Measurements from ENCODE around the gene ZNF385D. TPM values are rescaled to one million over a fixed set of nuclear protein-coding genes. Genes with fewer than 3 reads are reported as not detected.
A peak's percentile ranks its signal among the peaks of the same experiment; 100 is the strongest.

ZNF385D gene, protein sequence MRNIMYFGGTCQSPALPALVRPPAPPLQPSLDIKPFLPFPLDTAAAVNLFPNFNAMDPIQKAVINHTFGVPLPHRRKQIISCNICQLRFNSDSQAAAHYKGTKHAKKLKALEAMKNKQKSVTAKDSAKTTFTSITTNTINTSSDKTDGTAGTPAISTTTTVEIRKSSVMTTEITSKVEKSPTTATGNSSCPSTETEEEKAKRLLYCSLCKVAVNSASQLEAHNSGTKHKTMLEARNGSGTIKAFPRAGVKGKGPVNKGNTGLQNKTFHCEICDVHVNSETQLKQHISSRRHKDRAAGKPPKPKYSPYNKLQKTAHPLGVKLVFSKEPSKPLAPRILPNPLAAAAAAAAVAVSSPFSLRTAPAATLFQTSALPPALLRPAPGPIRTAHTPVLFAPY
- 1 to 10 TPM; 3.9 to 9.6 (median 5.0) TPM for total RNA-seq

DNA sequence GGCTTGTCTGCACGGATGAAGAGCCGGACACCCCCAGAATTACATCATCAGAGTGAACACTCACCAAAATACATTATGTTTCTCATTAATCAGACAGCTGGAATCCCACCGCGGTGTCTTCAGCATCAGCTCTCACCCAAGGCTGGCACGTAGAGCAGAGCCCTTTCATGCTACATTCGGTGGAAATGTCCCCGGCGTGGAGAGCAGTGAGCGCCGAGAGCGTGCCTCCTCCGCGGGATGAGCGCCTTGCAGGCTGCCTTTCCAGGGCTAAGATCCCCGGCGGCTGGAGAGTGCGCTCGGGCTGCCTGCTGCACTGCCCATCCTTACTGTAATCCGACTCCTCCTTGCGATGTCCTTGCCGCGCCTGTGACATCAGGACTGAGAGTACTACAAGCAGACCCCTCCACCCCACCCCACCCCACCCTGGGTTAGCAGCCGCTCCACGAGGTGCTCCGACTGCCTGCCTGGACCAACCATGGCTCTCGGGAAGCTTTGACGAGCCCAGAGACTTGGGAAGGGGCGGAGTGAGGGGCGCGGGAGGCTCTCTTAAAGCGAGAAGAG lies at the start of gene ZNF385D:
ZNF385D (minus strand) TSS at position 380 of the 561 bp plus-strand sequence; CDS start at position 86, 294 bp downstream.
- in situ Hi-C loops (cut with MboI; ENCODE audit: low pct_unique_long_range_greater_than_20kb in 2 of 9, low sequenced_read_pairs in 9 of 9, unreplicated experiment in 9 of 9): loop anchor here in 3 of 9 experiments (10.0 to 25.0 kb wide), 3 partner anchors 136 to 361 kb away; no protein-coding TSS in a partner anchor
- Histone ChIP-seq H3K4me1 (replicated peaks in 1 of 2) (peaks cover 26 to 42% of the 10 kb centered on the region in 2 donors), H3K27ac (peak within 1 kb of the TSS in 1 of 2 donors; percentile 18), H3K4me3 (peak within 1 kb of the TSS; percentile 29 to 57 (median 42))
- ATAC-seq (replicated peaks in 6 of 8): peak; percentile 76 to 91 (median 88)
- WGBS, 10 experiments: 0 to 10% (median 2%) methylated on average over 1 to 13 of the region's 31 CpGs; no CpG with 5 or more reads in 4 of the 10 experiments

GRCh38 chr3:21798356-21799088 lies 47.5 kb upstream of the ZNF385D start:
- 63 to 100% (median 87%) methylated on average over 3 to 9 of the region's 9 CpGs for WGBS, 10 experiments
- in situ Hi-C loops (cut with MboI; ENCODE audit: low pct_unique_long_range_greater_than_20kb in 2 of 9, low sequenced_read_pairs in 9 of 9, unreplicated experiment in 9 of 9): no loop called here
- ATAC-seq (replicated peaks in 6 of 8): no peak

DNA sequence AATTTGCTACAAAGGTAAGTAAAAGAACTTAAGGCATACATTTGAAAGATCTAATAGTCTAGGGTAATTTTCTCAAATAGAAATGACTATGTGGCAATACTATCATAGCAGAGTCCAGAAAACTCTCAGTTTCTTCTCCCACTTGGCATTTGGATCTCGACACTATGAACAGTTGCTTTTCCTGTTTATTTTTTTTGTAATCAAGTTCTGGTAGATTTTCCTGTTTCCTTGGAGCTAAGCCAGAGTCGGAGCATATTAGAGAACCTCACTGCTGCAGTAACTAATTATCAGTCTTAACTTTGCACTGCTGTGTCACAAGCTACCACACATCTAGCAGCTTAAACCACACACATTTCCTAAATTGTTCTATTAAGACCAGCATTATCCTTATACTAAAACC lies 44.9 kb upstream of the ZNF385D start:
- peaks cover 0 to 6% of the 10 kb centered on the region in 2 donors for H3K4me1 ChIP-seq (replicated peaks in 1 of 2)
- ATAC-seq (replicated peaks in 6 of 8): no peak
- 38 to 100% (median 84%) methylated on average over 1 to 2 of the region's 2 CpGs; no CpG with 5 or more reads in 2 of the 10 experiments for WGBS, 10 experiments
- no peak overlapping the region for H3K4me3 ChIP-seq
- H3K27ac ChIP-seq: no peak overlapping the region
- in situ Hi-C loops (cut with MboI; ENCODE audit: low pct_unique_long_range_greater_than_20kb in 2 of 9, low sequenced_read_pairs in 9 of 9, unreplicated experiment in 9 of 9): no loop called here

More at GRCh38 chr3:21798356-21799088, 47.5 kb upstream of the ZNF385D start:
- Histone ChIP-seq H3K27ac (no peak overlapping the region), H3K4me1 (replicated peaks in 1 of 2) (peaks cover 0 to 6% of the 10 kb centered on the region in 2 donors), H3K4me3 (no peak overlapping the region)

DNA sequence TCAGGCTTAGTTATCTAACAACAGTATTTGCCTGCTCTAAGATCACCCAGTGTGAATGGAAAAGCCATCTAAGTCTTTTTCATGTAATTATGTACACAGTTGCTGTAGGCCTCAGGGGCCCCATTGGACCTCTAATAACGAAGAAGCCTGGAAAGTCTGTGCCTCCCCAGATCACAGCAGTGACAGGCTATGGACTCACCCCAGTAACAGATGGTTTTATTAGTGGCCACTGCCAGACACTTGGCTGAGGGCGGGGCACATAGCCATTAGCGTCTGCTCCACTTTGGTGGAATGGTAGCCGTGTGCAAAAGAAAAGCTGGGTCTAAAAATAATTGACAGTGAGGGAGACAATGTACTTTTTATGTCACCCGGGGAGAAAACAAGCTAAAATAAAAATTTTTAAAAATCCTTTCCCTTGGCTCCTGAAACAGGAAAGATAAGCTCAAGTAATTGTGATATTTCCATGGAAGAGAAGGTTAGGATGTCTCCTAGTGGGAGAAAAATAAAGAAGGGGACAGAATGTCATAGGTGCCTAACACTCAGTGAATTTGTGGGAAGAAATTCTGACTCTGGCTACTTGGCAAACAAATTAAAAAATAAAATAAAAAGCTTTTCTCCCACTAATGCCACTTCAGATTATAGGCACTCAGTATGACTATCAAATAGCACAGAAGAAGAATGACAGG lies 44.3 kb upstream of the ZNF385D start:
- Histone ChIP-seq H3K4me3 (no peak overlapping the region), H3K4me1 (replicated peaks in 1 of 2) (peaks cover 0 to 6% of the 10 kb centered on the region in 2 donors), H3K27ac (no peak overlapping the region)
- in situ Hi-C loops (cut with MboI; ENCODE audit: low pct_unique_long_range_greater_than_20kb in 2 of 9, low sequenced_read_pairs in 9 of 9, unreplicated experiment in 9 of 9): no loop called here
- peak in 7 of 8 experiments; percentile 90 to 100 (median 99) for ATAC-seq (replicated peaks in 6 of 8)
- WGBS, 10 experiments: 0 to 60% (median 29%) methylated on average over 1 to 5 of the region's 5 CpGs

GRCh38 chr3:21794291-21794690 lies 43.3 kb upstream of the ZNF385D start:
- in situ Hi-C loops (cut with MboI; ENCODE audit: low pct_unique_long_range_greater_than_20kb in 2 of 9, low sequenced_read_pairs in 9 of 9, unreplicated experiment in 9 of 9): no loop called here
- 20 to 100% (median 85%) methylated on average over 1 to 2 of the region's 2 CpGs; no CpG with 5 or more reads in 2 of the 10 experiments for WGBS, 10 experiments
- Histone ChIP-seq H3K27ac (no peak overlapping the region), H3K4me1 (replicated peaks in 1 of 2) (peaks cover 0 to 15% of the 10 kb centered on the region in 2 donors), H3K4me3 (no peak overlapping the region)
- no peak for ATAC-seq (replicated peaks in 6 of 8)

GRCh38 chr3:21792176-21792575 lies 41.2 kb upstream of the ZNF385D start:
- Histone ChIP-seq H3K4me1 (replicated peaks in 1 of 2) (peaks cover 0 to 16% of the 10 kb centered on the region in 2 donors), H3K27ac (no peak overlapping the region), H3K4me3 (no peak overlapping the region)
- 75 to 100% (median 87%) methylated on average over 1 of the region's 1 CpG; no CpG with 5 or more reads in 6 of the 10 experiments for WGBS, 10 experiments
- peak in 3 of 8 experiments; percentile 4 to 22 (median 4) for ATAC-seq (replicated peaks in 6 of 8)
- in situ Hi-C loops (cut with MboI; ENCODE audit: low pct_unique_long_range_greater_than_20kb in 2 of 9, low sequenced_read_pairs in 9 of 9, unreplicated experiment in 9 of 9): no loop called here

DNA sequence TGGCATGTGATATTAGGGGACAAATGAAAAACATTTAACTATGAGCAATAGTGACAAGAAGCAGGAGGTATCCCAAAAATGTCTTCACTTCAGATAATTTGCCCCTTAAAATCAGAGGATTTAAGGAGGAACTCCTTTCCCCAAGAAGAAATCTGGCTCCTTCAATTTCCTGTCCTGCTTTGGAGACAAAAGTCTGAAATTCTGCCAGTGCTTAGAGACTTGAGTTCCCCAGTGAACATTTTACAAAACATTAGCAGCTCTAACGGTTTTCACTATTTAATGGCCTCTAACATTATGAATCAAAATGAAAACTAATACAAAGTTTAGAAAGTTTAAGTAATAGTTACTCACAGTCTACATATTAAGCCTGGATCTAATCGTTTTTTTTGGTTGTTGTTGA lies 40.3 kb upstream of the ZNF385D start:
- Histone ChIP-seq H3K4me1 (replicated peaks in 1 of 2) (peaks cover 0 to 16% of the 10 kb centered on the region in 2 donors), H3K27ac (no peak overlapping the region), H3K4me3 (no peak overlapping the region)
- ATAC-seq (replicated peaks in 6 of 8): no peak
- 7 to 100% (median 80%) methylated on average over 1 to 2 of the region's 2 CpGs; no CpG with 5 or more reads in 2 of the 10 experiments for WGBS, 10 experiments
- in situ Hi-C loops (cut with MboI; ENCODE audit: low pct_unique_long_range_greater_than_20kb in 2 of 9, low sequenced_read_pairs in 9 of 9, unreplicated experiment in 9 of 9): no loop called here

- in situ Hi-C loops (cut with MboI; ENCODE audit: low pct_unique_long_range_greater_than_20kb in 2 of 9, low sequenced_read_pairs in 9 of 9, unreplicated experiment in 9 of 9): no loop called here
- Histone ChIP-seq H3K4me3 (no peak overlapping the region), H3K4me1 (replicated peaks in 1 of 2) (peaks cover 0 to 11% of the 10 kb centered on the region in 2 donors), H3K27ac (no peak overlapping the region)
- 90 to 100% (median 94%) methylated on average over 1 of the region's 1 CpG; no CpG with 5 or more reads in 3 of the 10 experiments for WGBS, 10 experiments
- no peak for ATAC-seq (replicated peaks in 6 of 8)
Observed at GRCh38 chr3:21790466-21790865, 39.5 kb upstream of the ZNF385D start.

DNA sequence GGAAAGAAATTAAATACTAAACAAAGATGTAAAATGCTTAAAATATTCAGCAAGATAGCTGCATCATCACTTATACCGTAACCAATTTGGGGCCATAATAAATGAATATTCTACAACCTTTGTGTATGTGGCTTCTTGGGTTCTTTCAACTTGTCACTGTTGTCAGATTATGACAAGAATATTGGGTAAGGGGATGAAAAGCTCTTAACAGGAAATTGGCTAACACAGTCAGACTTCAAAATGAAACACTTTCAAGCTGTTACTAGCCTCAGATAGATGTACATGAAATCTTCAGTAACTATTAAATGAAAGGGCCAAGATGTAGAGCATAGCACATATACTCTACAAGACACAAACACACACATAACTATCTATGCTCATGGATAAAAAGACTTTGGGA lies 38.7 kb upstream of the ZNF385D start:
- no peak for ATAC-seq (replicated peaks in 6 of 8)
- no peak overlapping the region for H3K27ac ChIP-seq
- in situ Hi-C loops (cut with MboI; ENCODE audit: low pct_unique_long_range_greater_than_20kb in 2 of 9, low sequenced_read_pairs in 9 of 9, unreplicated experiment in 9 of 9): no loop called here
- H3K4me3 ChIP-seq: no peak overlapping the region
- 9 to 100% (median 64%) methylated on average over 1 of the region's 1 CpG; no CpG with 5 or more reads in 3 of the 10 experiments for WGBS, 10 experiments
- H3K4me1 ChIP-seq (replicated peaks in 1 of 2): peaks cover 0 to 10% of the 10 kb centered on the region in 2 donors

DNA sequence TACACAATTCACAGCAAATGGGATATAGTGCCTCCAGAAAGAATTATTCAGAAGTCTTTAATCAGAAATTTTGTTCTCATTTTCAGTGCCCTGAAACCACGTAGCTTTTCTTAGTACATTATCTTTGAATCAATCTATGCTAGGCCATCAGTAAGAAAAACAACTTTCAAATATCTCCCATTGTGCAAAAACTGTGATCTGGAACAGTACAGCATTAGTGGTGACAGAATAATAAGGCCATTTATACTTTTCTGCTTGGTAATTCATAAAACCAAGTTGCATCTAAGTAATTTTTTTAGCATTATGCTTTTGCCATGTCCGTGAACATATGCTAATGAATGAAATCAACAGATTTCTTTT lies 35.4 kb upstream of the ZNF385D start:
- no peak overlapping the region for H3K27ac ChIP-seq
- in situ Hi-C loops (cut with MboI; ENCODE audit: low pct_unique_long_range_greater_than_20kb in 2 of 9, low sequenced_read_pairs in 9 of 9, unreplicated experiment in 9 of 9): no loop called here
- H3K4me1 ChIP-seq (replicated peaks in 1 of 2): peaks cover 0 to 10% of the 10 kb centered on the region in 2 donors
- WGBS, 10 experiments: 0 to 100% (median 66%) methylated on average over 1 to 2 of the region's 2 CpGs; no CpG with 5 or more reads in 2 of the 10 experiments
- ATAC-seq (replicated peaks in 6 of 8): peak in 1 of 8 experiments; percentile 66
- H3K4me3 ChIP-seq: no peak overlapping the region

GRCh38 chr3:21785765-21786437 lies 34.9 kb upstream of the ZNF385D start:
- in situ Hi-C loops (cut with MboI; ENCODE audit: low pct_unique_long_range_greater_than_20kb in 2 of 9, low sequenced_read_pairs in 9 of 9, unreplicated experiment in 9 of 9): no loop called here

GRCh38 chr3:21783839-21784238 lies 32.8 kb upstream of the ZNF385D start:
- 62 to 100% (median 93%) methylated on average over 2 to 4 of the region's 4 CpGs; no CpG with 5 or more reads in 1 of the 10 experiments for WGBS, 10 experiments
- Histone ChIP-seq H3K4me1 (replicated peaks in 1 of 2) (no peaks in the 10 kb centered on the region), H3K4me3 (no peak overlapping the region), H3K27ac (no peak overlapping the region)
- in situ Hi-C loops (cut with MboI; ENCODE audit: low pct_unique_long_range_greater_than_20kb in 2 of 9, low sequenced_read_pairs in 9 of 9, unreplicated experiment in 9 of 9): no loop called here
- ATAC-seq (replicated peaks in 6 of 8): no peak

More at GRCh38 chr3:21785765-21786437, 34.9 kb upstream of the ZNF385D start:
- WGBS, 10 experiments: 53 to 100% (median 77%) methylated on average over 2 to 8 of the region's 8 CpGs; no CpG with 5 or more reads in 1 of the 10 experiments
- H3K4me1 ChIP-seq (replicated peaks in 1 of 2): peaks cover 0 to 10% of the 10 kb centered on the region in 2 donors
- no peak overlapping the region for H3K4me3 ChIP-seq
- no peak for ATAC-seq (replicated peaks in 6 of 8)
- H3K27ac ChIP-seq: no peak overlapping the region
